ENCODE results near the gene ST8SIA2. TPM values are rescaled to one million over a fixed set of nuclear protein-coding genes. Genes with fewer than 3 reads are reported as not detected.
"Not testable (repeated sequence)": the region's sequence is repeated elsewhere in the genome, so short reads cannot be mapped to it uniquely, and the experiment has no call there.

The ST8SIA2 gene
- total RNA-seq, 1 donor from 2014 or later: 0.20 TPM

GRCh38 chr15:92435145-92435544 is 41.5 kb downstream of the ST8SIA2 start:
- DNase-seq (ENCODE audit: low read depth in 2 of 2): no peak

- no peak for DNase-seq (ENCODE audit: low read depth in 2 of 2)
These were observed 44.8 kb downstream of the ST8SIA2 start for GRCh38 chr15:92438471-92438870.

- no peak for DNase-seq (ENCODE audit: low read depth in 2 of 2)
These were observed 49.7 kb downstream of the ST8SIA2 start for GRCh38 chr15:92443381-92443780.

- DNase-seq (ENCODE audit: low read depth in 2 of 2): no peak
These were observed 51.0 kb downstream of the ST8SIA2 start for GRCh38 chr15:92444631-92445030.

- DNase-seq (ENCODE audit: low read depth in 2 of 2): no peak
These were observed 54.7 kb downstream of the ST8SIA2 start for GRCh38 chr15:92448370-92448769.

- no peak for DNase-seq (ENCODE audit: low read depth in 2 of 2)
These were observed 55.8 kb downstream of the ST8SIA2 start for GRCh38 chr15:92449476-92449875.

GRCh38 chr15:92451225-92451825 is 57.6 kb downstream of the ST8SIA2 start:
- no peak for DNase-seq (ENCODE audit: low read depth in 2 of 2)

GRCh38 chr15:92452143-92452542 is 58.5 kb downstream of the ST8SIA2 start:
- DNase-seq (ENCODE audit: low read depth in 2 of 2): no peak

GRCh38 chr15:92453607-92454006 is 59.9 kb downstream of the ST8SIA2 start:
- no peak for DNase-seq (ENCODE audit: low read depth in 2 of 2)

- DNase-seq (ENCODE audit: low read depth in 2 of 2): no peak
These were observed 60.9 kb downstream of the ST8SIA2 start for GRCh38 chr15:92454555-92455105.

- DNase-seq (ENCODE audit: low read depth in 2 of 2): no peak
These were observed 61.6 kb downstream of the ST8SIA2 start for GRCh38 chr15:92455271-92455670.

GRCh38 chr15:92457471-92458041 is 63.9 kb downstream of the ST8SIA2 start:
- DNase-seq (ENCODE audit: low read depth in 2 of 2): no peak

- no peak for DNase-seq (ENCODE audit: low read depth in 2 of 2)
These were observed 66.3 kb downstream of the ST8SIA2 start for GRCh38 chr15:92460023-92460422.

GRCh38 chr15:92462424-92463125 is 68.9 kb downstream of the ST8SIA2 start:
- no peak for DNase-seq (ENCODE audit: low read depth in 2 of 2)

GRCh38 chr15:92463352-92463751 is 69.7 kb downstream of the ST8SIA2 start:
- DNase-seq (ENCODE audit: low read depth in 2 of 2): no peak

- no peak for DNase-seq (ENCODE audit: low read depth in 2 of 2)
These were observed 70.1 kb downstream of the ST8SIA2 start for GRCh38 chr15:92463826-92464225.

GRCh38 chr15:92466834-92467233 is 73.2 kb downstream of the ST8SIA2 start:
- no peak for DNase-seq (ENCODE audit: low read depth in 2 of 2)

GRCh38 chr15:92467245-92467644 is 73.6 kb downstream of the ST8SIA2 start:
- no peak for DNase-seq (ENCODE audit: low read depth in 2 of 2)

- no peak for DNase-seq (ENCODE audit: low read depth in 2 of 2)
These were observed 75.3 kb downstream of the ST8SIA2 start for GRCh38 chr15:92468991-92469390.

- DNase-seq (ENCODE audit: low read depth in 2 of 2): no peak
These were observed 77.6 kb downstream of the ST8SIA2 start for GRCh38 chr15:92471288-92471687.

GRCh38 chr15:92473756-92474155 is 80.1 kb downstream of the ST8SIA2 start:
- DNase-seq (ENCODE audit: low read depth in 2 of 2): no peak

GRCh38 chr15:92479730-92480129 is 86.0 kb downstream of the ST8SIA2 start:
- DNase-seq (ENCODE audit: low read depth in 2 of 2): not testable (repeated sequence)

- DNase-seq (ENCODE audit: low read depth in 2 of 2): no peak
These were observed 86.7 kb downstream of the ST8SIA2 start for GRCh38 chr15:92480361-92480760.

All from lung microvascular endothelial cell (primary cell).